Neural progenitor cell (in vitro differentiated cells): ENCODE measurements around the gene ZC3H4. TPM values are rescaled to one million over a fixed set of nuclear protein-coding genes. Genes with fewer than 3 reads are reported as not detected.
A peak's percentile ranks its signal among the peaks of the same experiment; 100 is the strongest.

Experiments used
- DNase-seq: peaks from one replicate; pipeline ENCODE4 v3.0.0-alpha.2; 2016; ENCODE audit warnings: low spot score
- H2AFZ ChIP-seq: fragments of 200-600 bp; sonication (generic); replicated peaks from 2 replicates; pipeline ENCODE4 v1.6.1; 2016; ENCODE audit warnings: antibody characterized with exemption
- H3F3A ChIP-seq: fragments of 200-600 bp; sonication (generic); 2 replicates; pipeline ENCODE4 v1.6.1; 2016; ENCODE audit warnings: antibody characterized with exemption, low read depth
- H3K27ac ChIP-seq: fragments of 200-600 bp; sonication (generic); 2 replicates; pipeline ENCODE4 v1.5.1; 2016; ENCODE audit warnings: mild to moderate bottlenecking
- H3K27me3 ChIP-seq: fragments of 200-600 bp; sonication (generic); 2 replicates; pipeline ENCODE4 v1.6.1; 2016; ENCODE audit warnings: mild to moderate bottlenecking, moderate library complexity
- H3K36me3 ChIP-seq: fragments of 200-600 bp; sonication (generic); 2 replicates; pipeline ENCODE4 v1.5.1; 2016
- H3K4me1 ChIP-seq: fragments of 200-600 bp; sonication (generic); 2 replicates; pipeline ENCODE4 v1.6.1; 2016; ENCODE audit warnings: mixed run types
- H3K4me2 ChIP-seq: fragments of 200-600 bp; sonication (generic); 2 replicates; pipeline ENCODE4 v1.6.1; 2016
- H3K4me3 ChIP-seq: fragments of 200-600 bp; sonication (generic); 2 replicates; pipeline ENCODE4 v1.5.1; 2016
- H3K79me2 ChIP-seq: fragments of 200-600 bp; sonication (generic); 2 replicates; pipeline ENCODE4 v1.6.1; 2016; ENCODE audit warnings: low read depth
- H3K9ac ChIP-seq: fragments of 200-600 bp; sonication (generic); 2 replicates; pipeline ENCODE4 v1.6.1; 2016
- H3K9me3 ChIP-seq: fragments of 200-600 bp; sonication (generic); 2 replicates; pipeline ENCODE4 v1.5.1; 2016; ENCODE audit warnings: low read depth
- H4K20me1 ChIP-seq: fragments of 200-600 bp; sonication (generic); 2 replicates; pipeline ENCODE4 v1.6.1; 2016; ENCODE audit warnings: low read depth
- H3K27ac Mint-ChIP-seq: 3 replicates; pipeline ENCODE4 v1.8.0; 2021; ENCODE audit warnings: mixed read lengths
- H3K27me3 Mint-ChIP-seq: 2 replicates; pipeline ENCODE4 v1.8.0; 2022; ENCODE audit warnings: low read depth, mild to moderate bottlenecking, inconsistent platforms, moderate library complexity, mixed read lengths; ENCODE audit not compliant: insufficient read depth
- H3K36me3 Mint-ChIP-seq: 3 replicates; pipeline ENCODE4 v1.8.0; 2021; ENCODE audit warnings: mixed read lengths
- H3K4me1 Mint-ChIP-seq: 3 replicates; pipeline ENCODE4 v1.8.0; 2021; ENCODE audit warnings: mixed read lengths
- H3K4me3 Mint-ChIP-seq: 3 replicates; pipeline ENCODE4 v1.8.0; 2021; ENCODE audit warnings: mild to moderate bottlenecking, moderate library complexity, mixed read lengths
- H3K9me3 Mint-ChIP-seq: 3 replicates; pipeline ENCODE4 v1.8.0; 2020; ENCODE audit warnings: mixed read lengths
- CTCF ChIP-seq: fragments of 200-600 bp; sonication (generic); IDR thresholded peaks from 2 replicates; pipeline ENCODE4 v1.5.1; 2017; ENCODE audit warnings: antibody characterized with exemption, mild to moderate bottlenecking
- EZH2 ChIP-seq: fragments of 200-600 bp; sonication (generic); IDR thresholded peaks from 2 replicates; pipeline ENCODE4 v1.6.1; 2017; ENCODE audit warnings: antibody characterized with exemption, mild to moderate bottlenecking, moderate library complexity
- EZH2phosphoT487 ChIP-seq: fragments of 200-600 bp; sonication (generic); IDR thresholded peaks from 2 replicates; pipeline ENCODE4 v1.6.1; 2017; ENCODE audit warnings: antibody characterized with exemption
- total RNA-seq: library from RNA; depleted of rRNA; stranded (reverse); fragments of >200 nt; gene quantifications from 2 replicates; pipeline ENCODE4 v1.2.3, GENCODE V29; 2015; ENCODE audit warnings: low replicate concordance

ZC3H4 gene
- total RNA-seq, 1 donor from 2014 or later = 19.1 TPM

- H3K36me3 Mint-ChIP-seq = peaks cover 50% of the 10 kb centered on the region
Observed at GRCh38 chr19:47151627-47152026, 38.1 kb upstream of the ZC3H4 start.

GRCh38 chr19:47146920-47147319 lies 33.3 kb upstream of the ZC3H4 start:
- H3K4me1 Mint-ChIP-seq = peaks cover 21% of the 10 kb centered on the region
- no peak overlapping the region for H3K4me3 Mint-ChIP-seq
- no peak overlapping the region for H3K27ac ChIP-seq
- H3K9ac ChIP-seq = no peak overlapping the region
- peaks cover 6% of the 10 kb centered on the region for H3K4me1 ChIP-seq
- peaks cover 100% of the 10 kb centered on the region for H3K79me2 ChIP-seq
- no peaks in the 10 kb centered on the region for H3K27me3 Mint-ChIP-seq
- DNase-seq = no peak
- peaks cover 27% of the 10 kb centered on the region for H3K36me3 ChIP-seq
- H3K9me3 Mint-ChIP-seq = no peaks in the 10 kb centered on the region
- no peaks in the 10 kb centered on the region for H3K27me3 ChIP-seq
- H3K9me3 ChIP-seq = no peaks in the 10 kb centered on the region
- H2AFZ ChIP-seq = no peak overlapping the region
- no peak overlapping the region for H3K4me2 ChIP-seq
- TF ChIP-seq EZH2 = no peak
- TF ChIP-seq CTCF = no peak
- TF ChIP-seq EZH2phosphoT487 = no peak
- H3F3A ChIP-seq = peaks cover 22% of the 10 kb centered on the region
- no peak overlapping the region for H3K4me3 ChIP-seq
- H3K27ac Mint-ChIP-seq = no peak overlapping the region
- H3K36me3 Mint-ChIP-seq = peaks cover 45% of the 10 kb centered on the region
- H4K20me1 ChIP-seq = peaks cover 89% of the 10 kb centered on the region

More at GRCh38 chr19:47151627-47152026, 38.1 kb upstream of the ZC3H4 start:
- H3K4me2 ChIP-seq = no peak overlapping the region
- no peak for DNase-seq
- peak overlapping the region; percentile 5 for H3K9ac ChIP-seq
- peaks cover 80% of the 10 kb centered on the region for H4K20me1 ChIP-seq
- H3K27me3 ChIP-seq = no peaks in the 10 kb centered on the region
- H3K79me2 ChIP-seq = peaks cover 87% of the 10 kb centered on the region
- Mint-ChIP-seq H3K27me3 (no peaks in the 10 kb centered on the region), H3K9me3 (no peaks in the 10 kb centered on the region), H3K4me1 (peaks cover 36% of the 10 kb centered on the region), H3K4me3 (peak overlapping the region; percentile 22), H3K27ac (peak overlapping the region; percentile 72)
- peaks cover 11% of the 10 kb centered on the region for H3K4me1 ChIP-seq
- TF ChIP-seq EZH2 (no peak), CTCF (no peak), EZH2phosphoT487 (no peak)
- H3F3A ChIP-seq = peaks cover 49% of the 10 kb centered on the region
- no peaks in the 10 kb centered on the region for H3K9me3 ChIP-seq
- H3K4me3 ChIP-seq = no peak overlapping the region
- H3K27ac ChIP-seq = peak overlapping the region; percentile 68
- H2AFZ ChIP-seq = no peak overlapping the region
- H3K36me3 ChIP-seq = peaks cover 31% of the 10 kb centered on the region

GRCh38 chr19:47145639-47146486 lies 32.3 kb upstream of the ZC3H4 start:
- H3K27ac ChIP-seq = no peak overlapping the region
- H3K9me3 ChIP-seq = no peaks in the 10 kb centered on the region
- H3K9me3 Mint-ChIP-seq = no peaks in the 10 kb centered on the region
- no peak overlapping the region for H3K4me3 ChIP-seq
- no peaks in the 10 kb centered on the region for H3K27me3 ChIP-seq
- H3K4me2 ChIP-seq = no peak overlapping the region
- DNase-seq = no peak
- peaks cover 16% of the 10 kb centered on the region for H3K4me1 Mint-ChIP-seq
- no peak overlapping the region for H3K9ac ChIP-seq
- H3K36me3 ChIP-seq = peaks cover 19% of the 10 kb centered on the region
- peaks cover 2% of the 10 kb centered on the region for H3K27me3 Mint-ChIP-seq
- H3K4me3 Mint-ChIP-seq = no peak overlapping the region
- peaks cover 89% of the 10 kb centered on the region for H4K20me1 ChIP-seq
- H3K4me1 ChIP-seq = no peaks in the 10 kb centered on the region
- peaks cover 15% of the 10 kb centered on the region for H3F3A ChIP-seq
- peaks cover 36% of the 10 kb centered on the region for H3K36me3 Mint-ChIP-seq
- TF ChIP-seq EZH2 (no peak), EZH2phosphoT487 (no peak), CTCF (no peak)
- H3K27ac Mint-ChIP-seq = no peak overlapping the region
- H3K79me2 ChIP-seq = peaks cover 100% of the 10 kb centered on the region
- H2AFZ ChIP-seq = no peak overlapping the region
